PFSK-1 (cell line): Measurements from ENCODE around the gene CARD19.

Source experiments
- FOXP2 ChIP-seq: optimal IDR thresholded peaks from 2 replicates; pipeline ENCODE3; 2011; ENCODE audit warnings: borderline replicate concordance, control low read depth, inconsistent platforms; ENCODE audit not compliant: insufficient read depth; ENCODE audit errors: extremely low read length, extremely low read depth
- POLR2AphosphoS5 ChIP-seq: IDR thresholded peaks from 2 replicates; pipeline ENCODE4 v1.6.1; 2012; ENCODE audit warnings: low read depth, mild to moderate bottlenecking, control low read depth, low read length, moderate library complexity
- SIN3A ChIP-seq: IDR thresholded peaks from 2 replicates; pipeline ENCODE4 v1.6.1; 2012; ENCODE audit warnings: mild to moderate bottlenecking, low read length, moderate library complexity, borderline replicate concordance; ENCODE audit not compliant: insufficient read depth
- TAF1 ChIP-seq: IDR thresholded peaks from 2 replicates; pipeline ENCODE4 v1.6.1; 2012; ENCODE audit warnings: low read length, control low read depth, borderline replicate concordance; ENCODE audit not compliant: insufficient read depth
- TF ChIP-seq, protein P1 (sequence below), 2 experiments: IDR thresholded peaks; 2 replicates each; pipeline versions ENCODE4 v1.6.1 to v1.8.0; 2011 to 2012; ENCODE audit warnings: low read depth in 2 of 2, low read length in 2 of 2, control low read depth in 1 of 2, inconsistent platforms in 1 of 2, mild to moderate bottlenecking in 1 of 2, moderate library complexity in 1 of 2; ENCODE audit not compliant: insufficient read depth in 1 of 2

Gene CARD19

DNA sequence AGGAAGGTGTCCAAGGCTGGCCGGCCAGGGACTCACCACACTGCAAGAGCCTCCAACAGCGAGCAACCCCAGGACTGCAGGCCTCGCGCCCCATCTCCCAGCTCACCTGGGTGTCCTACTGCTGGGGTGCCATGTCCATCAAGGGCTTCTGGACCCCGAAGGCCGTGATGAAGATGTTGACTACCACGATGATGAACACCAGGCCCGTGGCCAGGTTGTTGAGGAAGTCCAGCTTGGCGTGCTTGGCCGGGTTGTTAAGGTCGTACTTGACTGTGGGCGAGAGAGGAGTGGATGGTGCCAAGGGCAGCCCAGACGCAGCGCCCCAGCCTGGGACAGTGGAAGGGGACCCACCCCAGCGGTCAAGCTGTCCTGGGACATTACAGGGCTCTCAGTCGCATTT lies 28.8 kb downstream of the CARD19 start:
- TF ChIP-seq, protein P1, sequence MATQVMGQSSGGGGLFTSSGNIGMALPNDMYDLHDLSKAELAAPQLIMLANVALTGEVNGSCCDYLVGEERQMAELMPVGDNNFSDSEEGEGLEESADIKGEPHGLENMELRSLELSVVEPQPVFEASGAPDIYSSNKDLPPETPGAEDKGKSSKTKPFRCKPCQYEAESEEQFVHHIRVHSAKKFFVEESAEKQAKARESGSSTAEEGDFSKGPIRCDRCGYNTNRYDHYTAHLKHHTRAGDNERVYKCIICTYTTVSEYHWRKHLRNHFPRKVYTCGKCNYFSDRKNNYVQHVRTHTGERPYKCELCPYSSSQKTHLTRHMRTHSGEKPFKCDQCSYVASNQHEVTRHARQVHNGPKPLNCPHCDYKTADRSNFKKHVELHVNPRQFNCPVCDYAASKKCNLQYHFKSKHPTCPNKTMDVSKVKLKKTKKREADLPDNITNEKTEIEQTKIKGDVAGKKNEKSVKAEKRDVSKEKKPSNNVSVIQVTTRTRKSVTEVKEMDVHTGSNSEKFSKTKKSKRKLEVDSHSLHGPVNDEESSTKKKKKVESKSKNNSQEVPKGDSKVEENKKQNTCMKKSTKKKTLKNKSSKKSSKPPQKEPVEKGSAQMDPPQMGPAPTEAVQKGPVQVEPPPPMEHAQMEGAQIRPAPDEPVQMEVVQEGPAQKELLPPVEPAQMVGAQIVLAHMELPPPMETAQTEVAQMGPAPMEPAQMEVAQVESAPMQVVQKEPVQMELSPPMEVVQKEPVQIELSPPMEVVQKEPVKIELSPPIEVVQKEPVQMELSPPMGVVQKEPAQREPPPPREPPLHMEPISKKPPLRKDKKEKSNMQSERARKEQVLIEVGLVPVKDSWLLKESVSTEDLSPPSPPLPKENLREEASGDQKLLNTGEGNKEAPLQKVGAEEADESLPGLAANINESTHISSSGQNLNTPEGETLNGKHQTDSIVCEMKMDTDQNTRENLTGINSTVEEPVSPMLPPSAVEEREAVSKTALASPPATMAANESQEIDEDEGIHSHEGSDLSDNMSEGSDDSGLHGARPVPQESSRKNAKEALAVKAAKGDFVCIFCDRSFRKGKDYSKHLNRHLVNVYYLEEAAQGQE (IDR thresholded peaks at IDR 0.05; ENCODE audit: insufficient read depth in 1 of 2, low read depth in 2 of 2, low read length in 2 of 2): no peak
- no peak for TF ChIP-seq SIN3A
- TF ChIP-seq FOXP2: no peak
- no peak for TF ChIP-seq POLR2AphosphoS5
- no peak for TF ChIP-seq TAF1

DNA sequence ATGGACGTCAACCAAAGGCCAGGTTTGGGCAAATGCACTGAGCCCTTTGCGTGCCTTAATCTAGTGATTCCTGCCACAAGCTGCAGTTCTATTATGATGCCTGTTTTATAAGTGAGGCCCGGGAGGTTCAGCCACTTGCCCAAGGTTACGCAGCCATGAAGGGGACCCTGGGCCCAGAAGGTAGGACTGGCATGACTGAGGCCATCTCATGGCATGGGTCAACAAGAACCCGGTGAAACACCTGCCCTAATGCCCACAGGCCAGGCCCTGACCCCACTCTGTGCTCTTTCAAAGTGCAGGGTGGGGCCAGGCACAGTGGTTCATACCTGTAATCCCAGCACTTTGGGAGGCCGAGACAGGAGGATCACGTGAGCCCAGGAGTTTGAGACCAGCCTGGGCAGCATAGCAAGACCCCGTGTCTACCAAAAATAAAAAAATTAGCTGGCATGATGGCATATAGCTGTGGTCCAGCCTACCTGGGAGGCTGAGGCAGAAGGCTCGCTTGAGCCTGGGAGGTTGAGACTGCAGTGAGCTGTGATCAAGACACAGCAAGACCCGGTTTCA lies 29.4 kb downstream of the CARD19 start:
- TF ChIP-seq POLR2AphosphoS5 (no peak), SIN3A (no peak), TAF1 (no peak), FOXP2 (no peak)
- TF ChIP-seq, protein P1 (IDR thresholded peaks at IDR 0.05; ENCODE audit: insufficient read depth in 1 of 2, low read depth in 2 of 2, low read length in 2 of 2): no peak

DNA sequence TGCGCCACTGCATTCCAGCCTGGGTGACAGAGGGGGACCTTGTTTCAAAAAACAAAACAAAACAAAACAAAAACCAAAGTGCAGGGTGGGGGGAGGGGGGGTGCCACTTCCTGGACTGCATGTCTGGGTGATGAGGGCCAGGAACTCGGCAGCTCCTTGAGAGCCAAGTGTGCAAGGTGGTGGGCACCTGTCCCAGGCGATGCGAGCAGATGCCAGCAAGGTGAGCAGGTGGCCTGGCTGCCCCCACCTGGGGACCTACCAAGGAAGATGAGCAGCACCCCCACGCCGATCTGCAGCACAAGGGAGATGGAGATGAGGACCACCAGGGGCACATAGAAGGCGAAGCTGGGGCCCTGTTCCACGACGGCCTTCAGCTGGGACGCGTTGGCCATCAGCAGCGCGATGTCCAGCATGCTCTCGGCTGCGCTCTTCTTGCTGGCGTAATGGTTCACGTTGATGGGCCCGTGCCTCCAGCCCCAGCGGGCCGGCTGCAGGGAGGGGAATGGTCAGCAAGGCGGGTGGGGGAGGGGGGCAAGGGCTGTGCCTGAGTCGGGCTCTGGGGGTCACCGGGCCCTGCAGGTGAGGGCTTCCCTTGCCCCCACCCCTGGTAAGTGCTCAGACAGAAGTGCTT lies 30.2 kb downstream of the CARD19 start:
- TF ChIP-seq FOXP2 (no peak), POLR2AphosphoS5 (no peak), SIN3A (no peak), TAF1 (no peak)
- TF ChIP-seq, protein P1 (IDR thresholded peaks at IDR 0.05; ENCODE audit: insufficient read depth in 1 of 2, low read depth in 2 of 2, low read length in 2 of 2): no peak

DNA sequence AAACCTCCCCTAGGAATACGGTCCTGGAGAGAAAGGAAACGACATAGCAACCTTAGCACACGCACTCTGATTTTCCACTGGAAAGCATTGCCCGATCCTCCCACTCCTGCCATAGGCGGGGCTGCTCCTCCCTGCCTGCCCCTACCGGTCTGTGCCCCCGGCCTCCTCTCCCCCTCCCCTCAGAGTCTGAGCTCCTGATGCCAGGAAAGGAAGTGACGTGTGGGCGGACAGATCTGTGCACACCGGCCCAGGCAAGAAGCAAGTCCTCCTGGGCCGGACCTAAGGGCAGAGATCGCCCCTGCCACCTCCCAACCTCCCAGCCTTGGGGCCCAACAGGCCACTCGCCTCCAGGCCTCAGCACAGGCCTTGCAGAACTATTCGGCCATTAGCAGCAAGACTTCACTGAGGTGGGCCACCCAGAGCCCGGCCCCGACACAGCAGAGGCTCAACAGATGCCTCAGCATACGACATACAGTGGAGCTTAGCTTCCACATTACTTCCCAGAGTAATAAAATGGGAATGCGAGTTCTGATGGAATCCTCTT lies 30.9 kb downstream of the CARD19 start:
- TF ChIP-seq TAF1: no peak
- TF ChIP-seq FOXP2: no peak
- TF ChIP-seq, protein P1 (IDR thresholded peaks at IDR 0.05; ENCODE audit: insufficient read depth in 1 of 2, low read depth in 2 of 2, low read length in 2 of 2): no peak
- TF ChIP-seq SIN3A: no peak
- no peak for TF ChIP-seq POLR2AphosphoS5
